ENCODE data around the gene CDK6. TPM values are rescaled to one million over a fixed set of nuclear protein-coding genes. Genes with fewer than 3 reads are reported as not detected.
"Not testable (repeated sequence)": the region's sequence is repeated elsewhere in the genome, so short reads cannot be mapped to it uniquely, and the experiment has no call there.

CDK6 gene
- total RNA-seq, 2 donors from 2014 or later: 91.6 to 153 TPM

DNA sequence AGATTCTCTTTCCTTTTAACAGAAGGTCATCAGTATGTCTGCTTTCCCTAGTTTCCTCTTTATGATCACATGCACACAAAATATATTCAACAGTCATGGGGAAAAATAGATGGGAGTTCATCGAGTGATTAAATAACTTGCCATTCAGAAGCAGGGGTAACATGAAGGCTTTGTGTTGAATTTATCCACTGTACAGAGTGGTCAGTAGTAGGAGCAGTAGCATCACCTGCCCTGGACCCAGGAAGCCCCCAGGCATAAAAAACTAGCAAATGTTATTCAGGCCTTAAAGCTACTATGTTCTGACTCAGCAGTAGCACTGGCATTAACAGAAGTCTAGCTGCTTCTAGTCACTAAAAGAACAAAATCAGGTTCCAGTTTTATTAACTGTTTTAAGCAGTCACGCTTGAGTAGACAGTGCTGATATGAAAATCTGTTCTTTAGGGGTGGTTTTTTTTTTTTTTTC is 214.8 kb downstream of the CDK6 start:
- H3K36me3 Mint-ChIP-seq: peaks cover 15 to 66% of the 10 kb centered on the region in 2 donors
- peak overlapping the region; percentile 90 to 98 for H3K27ac Mint-ChIP-seq
- ATAC-seq: peak; percentile 21 to 27
- DNase-seq (ENCODE audit: low spot score in 2 of 2): no peak
- no peaks in the 10 kb centered on the region for H3K9me3 Mint-ChIP-seq

DNA sequence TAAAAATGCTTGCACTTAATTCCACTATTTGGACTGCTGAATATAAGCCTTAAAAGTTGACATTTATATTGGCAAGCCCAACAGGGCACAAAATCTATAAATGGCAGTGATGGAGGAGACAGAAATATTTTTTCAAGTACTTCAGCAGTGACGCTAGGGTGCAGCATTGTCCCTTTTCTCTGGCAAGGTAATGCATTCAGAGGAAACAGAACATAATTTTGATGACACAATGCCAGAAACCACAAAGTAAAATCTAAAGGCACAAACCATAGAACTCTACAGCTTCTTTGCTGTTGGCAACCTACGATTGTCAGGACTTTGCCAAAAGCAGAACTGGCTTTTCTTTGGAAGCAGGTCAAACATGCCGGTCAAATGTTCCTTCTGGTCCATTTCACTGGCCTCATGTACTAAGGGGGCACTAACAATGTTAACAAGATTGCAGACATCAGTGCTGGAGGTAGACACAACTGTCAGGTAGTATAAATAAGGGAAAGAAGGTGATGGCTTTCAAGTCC is 215.3 kb downstream of the CDK6 start:
- ATAC-seq: peak; percentile 80 to 90
- peak in 1 of 2 donors; percentile 71 for DNase-seq (ENCODE audit: low spot score in 2 of 2)
- peaks cover 19 to 68% of the 10 kb centered on the region in 2 donors for H3K36me3 Mint-ChIP-seq
- peak overlapping the region; percentile 90 to 98 for H3K27ac Mint-ChIP-seq
- no peaks in the 10 kb centered on the region for H3K9me3 Mint-ChIP-seq

DNA sequence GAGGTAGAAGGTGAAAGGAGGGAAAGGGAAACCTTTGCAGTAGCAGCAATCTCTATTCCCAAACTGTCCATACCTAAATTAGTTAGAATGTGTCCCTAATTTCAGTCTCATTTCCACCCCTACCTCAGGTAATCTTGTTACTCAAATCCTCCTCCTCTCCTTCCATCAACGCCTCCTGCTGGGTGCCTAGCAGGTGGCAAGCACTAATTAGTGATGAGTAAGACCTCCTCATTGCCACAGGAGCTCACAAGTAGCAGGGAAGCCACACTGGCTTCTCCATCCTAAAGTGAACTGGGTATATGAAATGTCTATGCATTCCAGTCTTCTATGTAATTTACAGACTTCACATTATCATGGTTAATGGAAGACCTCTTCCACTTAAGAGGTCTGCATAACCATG is 220.5 kb downstream of the CDK6 start:
- H3K9me3 Mint-ChIP-seq: no peaks in the 10 kb centered on the region
- H3K36me3 Mint-ChIP-seq: peaks cover 21 to 55% of the 10 kb centered on the region in 2 donors
- no peak for ATAC-seq
- no peak for DNase-seq (ENCODE audit: low spot score in 2 of 2)
- peak overlapping the region; percentile 26 to 91 for H3K27ac Mint-ChIP-seq

DNA sequence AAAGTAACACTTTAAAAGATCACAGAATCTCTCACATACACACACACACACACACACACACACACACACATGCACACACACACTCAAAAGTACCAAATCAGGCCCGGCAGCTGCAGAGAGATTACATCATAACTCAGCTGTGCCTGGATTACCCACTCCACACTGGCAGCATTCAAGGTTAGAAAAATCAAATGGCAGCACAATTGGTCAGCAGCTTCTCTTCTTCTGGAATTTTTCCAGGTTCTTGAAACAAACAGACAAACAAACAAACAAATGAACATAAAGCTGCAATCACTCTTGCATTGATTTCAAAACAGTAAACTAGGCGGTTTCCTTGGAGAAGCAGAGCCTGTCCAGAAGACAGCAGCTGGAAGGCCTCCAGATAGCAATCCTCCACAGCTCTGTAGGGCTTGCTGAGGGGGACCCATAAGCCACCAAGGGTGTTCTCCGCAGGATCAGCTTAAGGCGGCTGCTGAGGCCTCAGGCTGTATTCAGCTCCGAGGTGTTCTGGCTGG is 221.7 kb downstream of the CDK6 start:
- no peak overlapping the region for H3K27ac Mint-ChIP-seq
- peaks cover 21 to 55% of the 10 kb centered on the region in 2 donors for H3K36me3 Mint-ChIP-seq
- no peaks in the 10 kb centered on the region for H3K9me3 Mint-ChIP-seq
- ATAC-seq (no peak), DNase-seq (ENCODE audit: low spot score in 2 of 2) (no peak)

DNA sequence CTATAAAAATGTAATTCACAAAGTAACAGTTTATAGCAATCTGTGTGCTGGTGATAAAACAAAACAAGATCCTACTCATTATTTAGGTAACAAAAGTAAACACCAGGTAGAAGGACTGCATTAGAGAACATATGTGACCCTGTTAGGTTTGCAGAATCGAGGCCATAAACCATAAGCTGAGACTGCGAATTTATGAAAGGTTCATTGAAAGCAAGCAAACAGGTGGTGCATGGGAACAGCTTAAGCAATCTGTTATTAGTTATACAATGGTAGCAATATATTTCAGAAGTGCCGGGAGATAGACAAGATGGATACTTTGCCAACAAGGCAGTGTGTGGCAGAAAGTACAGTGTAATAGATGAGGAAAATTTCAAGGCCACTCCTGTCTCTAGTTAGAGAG is 222.7 kb downstream of the CDK6 start:
- Mint-ChIP-seq H3K9me3 (no peaks in the 10 kb centered on the region), H3K36me3 (peaks cover 21 to 55% of the 10 kb centered on the region in 2 donors), H3K27ac (no peak overlapping the region)
- ATAC-seq (no peak), DNase-seq (ENCODE audit: low spot score in 2 of 2) (no peak)

DNA sequence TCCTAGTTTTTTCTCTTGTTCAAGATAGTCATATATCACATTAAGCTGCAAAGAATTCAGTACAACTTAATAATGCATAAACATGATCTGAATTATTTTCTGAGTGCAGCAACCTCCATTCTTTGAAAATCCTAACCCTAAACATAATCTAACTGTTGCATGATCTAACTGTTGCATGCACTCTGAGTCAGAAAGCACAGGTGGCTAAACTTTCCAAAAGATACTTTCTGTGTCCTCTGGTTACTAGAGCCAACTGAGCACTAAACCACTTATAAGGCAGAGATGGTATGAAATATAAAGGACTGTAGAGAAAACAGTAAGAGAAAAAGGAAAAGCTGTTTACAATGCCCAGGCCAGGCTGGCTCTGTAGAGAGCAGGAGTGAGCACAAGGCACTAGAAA is 223.2 kb downstream of the CDK6 start:
- Mint-ChIP-seq H3K9me3 (no peaks in the 10 kb centered on the region), H3K27ac (peak overlapping the region in 1 of 2 donors; percentile 90), H3K36me3 (peaks cover 19 to 53% of the 10 kb centered on the region in 2 donors)
- no peak for DNase-seq (ENCODE audit: low spot score in 2 of 2)
- peak in 1 of 2 donors; percentile 54 for ATAC-seq

DNA sequence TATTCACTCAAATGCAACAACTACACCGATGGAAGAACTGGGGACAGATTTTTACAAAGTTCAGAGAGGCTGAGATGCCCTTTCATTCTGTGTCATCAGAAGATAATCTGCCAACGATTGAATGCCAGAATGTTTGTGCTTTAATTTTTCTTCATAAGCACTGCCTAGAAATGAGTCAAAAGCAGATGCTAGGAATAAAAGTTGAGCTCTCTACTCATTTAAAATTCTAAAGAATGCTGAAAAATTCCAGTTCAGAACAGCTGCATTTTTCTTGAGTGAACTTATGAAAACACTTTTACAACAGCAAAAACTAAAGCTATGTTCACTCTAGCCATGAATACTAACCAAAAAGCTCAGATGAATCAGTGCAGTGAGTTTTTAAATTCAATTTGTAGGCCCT is 223.9 kb downstream of the CDK6 start:
- ATAC-seq (peak in 1 of 2 donors; percentile 30), DNase-seq (ENCODE audit: low spot score in 2 of 2) (no peak)
- H3K36me3 Mint-ChIP-seq: peaks cover 15 to 46% of the 10 kb centered on the region in 2 donors
- H3K27ac Mint-ChIP-seq: peak overlapping the region; percentile 61 to 72
- H3K9me3 Mint-ChIP-seq: no peaks in the 10 kb centered on the region

DNA sequence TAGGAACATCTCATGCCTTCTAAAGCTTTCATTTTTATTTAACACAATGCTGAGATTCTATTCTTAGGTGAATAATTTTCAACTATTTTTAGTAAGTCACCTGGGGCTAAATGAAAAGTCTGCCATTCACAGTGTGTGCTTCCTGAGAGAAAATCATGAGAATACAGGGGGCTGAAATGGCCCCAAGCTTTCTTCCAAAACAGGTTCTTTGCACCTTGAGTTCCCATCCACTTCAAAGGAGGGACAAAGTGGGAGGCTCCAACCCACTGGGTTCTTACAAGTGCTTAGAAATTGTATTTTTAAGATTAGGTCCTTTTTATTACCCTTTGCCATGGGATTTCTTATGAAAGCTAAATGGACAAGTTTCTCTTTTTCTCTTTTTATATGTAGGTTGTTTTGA is 224.6 kb downstream of the CDK6 start:
- H3K27ac Mint-ChIP-seq: peak overlapping the region; percentile 61 to 72
- no peaks in the 10 kb centered on the region for H3K9me3 Mint-ChIP-seq
- H3K36me3 Mint-ChIP-seq: peaks cover 15 to 39% of the 10 kb centered on the region in 2 donors
- ATAC-seq (no peak), DNase-seq (ENCODE audit: low spot score in 2 of 2) (no peak)

DNA sequence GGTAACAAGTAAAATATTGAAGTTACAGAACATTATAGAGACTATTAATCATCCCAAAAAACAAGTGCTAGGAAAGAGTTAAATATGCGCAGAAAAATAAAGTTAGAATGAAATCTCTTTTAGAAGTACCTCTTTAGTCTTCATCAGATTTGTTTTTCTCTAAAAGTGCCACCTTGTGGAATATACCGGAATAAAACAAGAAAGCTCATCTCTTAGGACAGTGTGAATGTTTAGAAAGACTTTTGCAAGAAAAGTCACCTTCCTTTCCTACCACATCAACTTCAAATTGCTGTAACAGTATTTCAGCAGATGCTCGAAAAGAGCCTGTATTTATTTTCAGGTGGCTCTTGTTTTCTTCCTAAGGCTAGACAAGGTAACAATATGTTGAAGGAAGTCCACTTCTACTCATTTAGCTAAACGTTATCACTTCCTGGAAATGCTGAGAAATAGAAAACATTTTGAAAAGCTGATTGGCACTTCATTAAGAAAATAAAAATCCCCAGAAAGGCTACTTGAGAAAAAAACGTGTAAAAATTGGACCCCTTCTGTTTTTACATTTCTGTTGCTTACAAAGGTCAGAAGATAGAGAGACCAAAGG is 226.4 kb downstream of the CDK6 start:
- Mint-ChIP-seq H3K9me3 (no peaks in the 10 kb centered on the region), H3K36me3 (peaks cover 6 to 29% of the 10 kb centered on the region in 2 donors), H3K27ac (peak overlapping the region in 1 of 2 donors; percentile 31)
- ATAC-seq (peak in 1 of 2 donors; percentile 29), DNase-seq (ENCODE audit: low spot score in 2 of 2) (no peak)

DNA sequence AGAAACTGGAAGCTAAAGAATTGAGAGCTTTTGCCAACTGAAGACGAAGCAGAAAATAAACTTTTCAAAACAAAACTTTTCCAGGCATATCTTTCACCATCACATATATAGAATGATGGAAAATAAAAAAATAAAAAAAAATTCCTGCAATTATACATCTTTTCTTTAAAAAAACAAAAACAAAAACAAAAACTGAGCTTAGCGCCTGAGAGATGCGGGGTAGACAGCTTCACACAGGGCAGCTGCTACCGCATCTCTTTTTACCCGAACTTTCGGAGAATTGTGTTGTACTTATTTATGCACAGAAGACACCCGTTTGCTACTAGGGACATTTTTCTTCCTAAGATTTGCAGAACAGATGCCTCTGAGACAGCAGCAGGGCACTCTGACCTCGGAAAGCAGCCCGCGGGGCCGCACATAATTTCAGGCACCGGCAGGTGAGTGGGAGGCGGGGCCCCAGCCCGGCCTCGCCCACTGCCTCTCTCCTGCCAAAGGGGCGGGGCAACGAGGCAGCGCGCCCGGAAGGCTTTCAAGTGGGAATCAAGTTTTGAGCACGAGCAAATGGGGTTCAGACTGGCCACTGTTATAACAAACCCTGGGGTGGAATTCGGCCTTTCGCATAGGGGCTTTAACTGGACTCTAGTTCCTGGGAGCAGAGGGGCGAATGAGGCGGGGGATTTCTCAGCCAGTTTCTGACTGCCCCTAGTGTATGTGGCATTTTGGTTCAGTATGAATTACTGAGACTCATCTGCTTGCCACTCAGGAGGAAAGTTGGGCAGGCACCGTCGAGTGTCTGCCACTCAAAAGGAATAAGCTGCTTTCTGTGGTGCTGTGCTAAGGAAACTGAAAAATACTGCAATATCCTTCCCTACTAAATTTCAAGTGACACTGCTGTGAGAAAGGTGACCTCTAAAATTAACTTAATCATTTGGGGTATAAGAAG is 227.7 kb downstream of the CDK6 start:
- peak overlapping the region in 1 of 2 donors; percentile 73 for H3K27ac Mint-ChIP-seq
- peaks cover 0 to 16% of the 10 kb centered on the region in 2 donors for H3K36me3 Mint-ChIP-seq
- DNase-seq (ENCODE audit: low spot score in 2 of 2) (no peak), ATAC-seq (no peak)
- H3K9me3 Mint-ChIP-seq: no peaks in the 10 kb centered on the region

DNA sequence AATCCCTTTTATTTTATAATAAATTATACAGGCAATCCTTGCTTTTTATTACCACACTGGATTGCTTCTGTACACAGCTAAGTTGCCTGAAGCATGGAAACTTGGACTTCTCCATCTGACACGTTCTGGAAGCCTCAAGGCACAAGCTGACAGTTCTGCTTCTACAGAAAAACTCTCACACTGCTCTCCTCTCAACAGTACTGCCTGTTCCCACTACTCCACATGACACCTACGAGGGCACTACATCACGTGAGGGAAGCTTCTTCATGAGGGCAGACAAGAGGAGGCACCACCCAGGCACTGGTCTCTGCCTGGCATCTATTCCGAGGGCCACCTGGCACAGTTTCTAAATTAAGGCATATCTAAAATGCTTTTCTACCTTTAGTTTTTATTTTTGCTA is 229.4 kb downstream of the CDK6 start:
- no peak for DNase-seq (ENCODE audit: low spot score in 2 of 2)
- no peaks in the 10 kb centered on the region for H3K9me3 Mint-ChIP-seq
- peak overlapping the region in 1 of 2 donors; percentile 79 for H3K27ac Mint-ChIP-seq
- H3K36me3 Mint-ChIP-seq: peaks cover 0 to 2% of the 10 kb centered on the region in 2 donors
- no peak for ATAC-seq

DNA sequence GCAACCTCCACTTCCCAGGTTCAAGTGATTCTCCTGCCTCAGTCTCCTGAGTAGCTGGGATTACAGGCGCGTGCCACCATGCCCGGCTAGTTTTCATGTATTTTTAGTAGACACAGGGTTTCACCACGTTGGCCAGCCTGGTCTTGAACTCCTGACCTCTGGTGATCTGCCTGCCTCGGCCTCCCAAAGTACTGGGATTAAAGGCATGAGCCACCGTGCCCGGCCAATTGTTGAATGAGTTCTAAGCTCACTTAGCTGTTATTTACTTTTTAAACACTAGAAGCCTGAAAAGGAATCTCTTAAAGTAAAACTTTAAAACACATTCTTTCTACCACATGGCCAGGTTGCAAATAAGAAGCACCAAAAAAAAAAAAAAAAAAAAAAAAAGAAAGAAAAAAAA is 231.9 kb downstream of the CDK6 start:
- not testable (repeated sequence) for H3K9me3 Mint-ChIP-seq; DNase-seq (ENCODE audit: low spot score in 2 of 2); ATAC-seq; H3K27ac Mint-ChIP-seq; H3K36me3 Mint-ChIP-seq

DNA sequence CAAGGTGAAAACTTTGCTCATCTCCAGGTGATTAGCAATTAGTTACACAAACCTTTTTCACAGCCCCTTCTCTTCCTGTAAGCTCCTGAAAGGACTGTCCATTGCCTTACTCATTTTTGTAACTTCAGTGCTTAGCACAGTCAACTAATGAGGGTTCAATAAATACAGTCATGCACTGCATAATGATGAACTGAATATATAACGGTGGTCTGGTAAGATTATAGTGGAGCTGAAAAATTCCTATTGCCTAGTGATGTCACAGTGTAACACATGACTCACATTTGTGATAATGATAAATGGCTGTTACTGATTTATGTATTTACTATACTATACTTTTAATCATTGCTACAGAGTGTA is 233.3 kb downstream of the CDK6 start:
- H3K36me3 Mint-ChIP-seq: no peaks in the 10 kb centered on the region
- DNase-seq (ENCODE audit: low spot score in 2 of 2): no peak
- no peak for ATAC-seq
- no peaks in the 10 kb centered on the region for H3K9me3 Mint-ChIP-seq
- peak overlapping the region in 1 of 2 donors; percentile 31 for H3K27ac Mint-ChIP-seq

DNA sequence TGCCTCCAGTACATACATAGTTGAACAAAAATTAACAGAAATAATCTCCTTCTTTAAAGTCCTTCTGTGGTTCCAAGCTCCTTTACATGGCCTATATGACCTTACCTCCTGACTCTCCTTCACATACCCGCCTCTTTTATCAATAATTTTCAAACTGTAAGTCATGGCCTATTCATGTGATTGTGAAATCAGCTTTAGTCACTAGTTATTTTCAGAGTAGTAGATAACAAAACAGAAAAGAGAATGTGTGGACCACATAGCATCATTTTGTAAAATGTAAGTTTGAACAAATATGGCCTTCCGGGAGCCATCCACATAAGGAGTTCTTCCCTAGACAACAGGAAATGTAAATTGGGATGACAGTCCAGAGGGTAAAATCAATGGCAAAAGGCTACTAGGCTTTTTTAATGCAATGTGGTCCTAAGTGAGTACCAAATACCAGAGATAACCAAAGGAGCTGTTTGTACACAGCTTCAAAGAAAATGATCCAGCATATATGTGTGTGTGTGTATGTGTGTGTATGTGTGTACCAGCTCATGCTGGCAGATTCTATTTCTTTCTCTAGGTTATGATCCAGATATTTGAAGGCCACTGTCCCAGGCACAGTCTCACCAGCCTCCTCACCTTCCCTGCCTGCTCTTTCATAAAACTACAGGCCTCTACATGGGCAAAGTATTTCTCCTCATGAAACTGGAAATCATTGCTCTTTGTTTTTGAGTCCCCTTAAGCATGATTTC is 233.9 kb downstream of the CDK6 start:
- H3K9me3 Mint-ChIP-seq: no peaks in the 10 kb centered on the region
- no peak for ATAC-seq
- DNase-seq (ENCODE audit: low spot score in 2 of 2): no peak
- H3K27ac Mint-ChIP-seq: no peak overlapping the region
- H3K36me3 Mint-ChIP-seq: no peaks in the 10 kb centered on the region

DNA sequence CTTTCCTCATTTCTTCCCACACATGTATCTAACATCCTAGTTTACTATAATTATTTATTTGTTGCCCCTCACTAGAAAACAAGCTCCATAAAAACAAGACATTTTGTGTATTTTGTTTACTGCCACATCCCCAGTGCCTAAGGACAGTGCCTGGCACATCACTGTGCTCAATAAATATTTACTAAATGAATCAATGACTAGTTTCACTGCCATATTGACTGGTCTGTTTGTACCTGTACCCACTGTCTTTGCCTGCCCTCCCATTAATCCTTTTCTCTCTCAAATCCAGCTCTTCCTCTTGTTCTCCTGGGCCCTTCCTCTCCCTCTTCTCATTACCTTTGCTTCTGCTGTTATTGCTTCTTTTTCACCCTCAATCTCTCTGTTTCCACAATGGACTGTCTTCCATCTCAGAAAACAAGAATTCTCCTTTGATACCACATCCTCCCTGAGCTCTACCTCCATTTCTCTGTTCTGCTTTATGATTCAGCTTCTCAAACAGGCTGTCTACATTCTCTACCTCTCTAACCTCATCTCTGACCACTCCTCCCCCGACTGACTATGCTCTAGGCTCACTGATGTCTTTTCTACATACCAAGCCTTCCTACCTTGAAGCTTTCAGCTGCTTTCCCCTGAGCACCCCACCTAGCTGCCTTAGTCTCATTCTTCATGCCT is 237.9 kb downstream of the CDK6 start:
- Mint-ChIP-seq H3K27ac (no peak overlapping the region), H3K36me3 (no peaks in the 10 kb centered on the region), H3K9me3 (no peaks in the 10 kb centered on the region)
- ATAC-seq (peak; percentile 85), DNase-seq (ENCODE audit: low spot score in 2 of 2) (peak in 1 of 2 donors; percentile 18)

DNA sequence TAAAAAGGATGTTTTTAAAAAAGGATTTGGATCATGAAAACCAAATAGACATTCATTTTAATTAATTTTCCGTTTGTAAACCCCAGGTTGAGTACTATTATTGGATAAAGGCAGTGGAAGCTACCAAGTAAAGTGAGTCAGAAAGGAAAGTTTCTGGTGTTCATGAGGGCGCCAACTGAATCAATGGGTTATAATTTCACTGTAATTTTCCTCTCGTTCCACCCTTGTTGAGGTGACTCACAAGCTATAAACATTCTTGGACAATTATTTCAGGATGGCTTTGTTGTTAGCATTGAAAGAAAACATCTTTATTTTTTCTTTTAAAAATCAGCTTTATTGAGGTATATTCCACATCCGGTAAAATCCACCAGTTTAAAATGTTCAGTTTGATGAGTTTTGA is 241.1 kb downstream of the CDK6 start:
- Mint-ChIP-seq H3K9me3 (no peaks in the 10 kb centered on the region), H3K36me3 (no peaks in the 10 kb centered on the region), H3K27ac (no peak overlapping the region)
- no peak for DNase-seq (ENCODE audit: low spot score in 2 of 2)
- ATAC-seq: peak in 1 of 2 donors; percentile 20
